IMR-90 (cell line): ENCODE results near the gene MOB3B. TPM values are rescaled to one million over a fixed set of nuclear protein-coding genes. Genes with fewer than 3 reads are reported as not detected.

Experiments used
- ATAC-seq: fragments of 200-7000 bp; cut with Tn5 transposase; 2 replicates; pipeline ENCODE4 v1.9.1; 2020; ENCODE audit warnings: low read depth, mild to moderate bottlenecking, moderate library complexity
- BruUV-seq: library from RNA; stranded (reverse); fragments of 400-500 nt; replicated peaks from 2 replicates; lab custom pipeline; 2021; lab: Mats Ljungman, UMichigan
- CTCF ChIA-PET: fragments of 300-600 bp; formaldehyde crosslinking; extraction: SDS; loops from one replicate; lab custom pipeline; 2021; ENCODE audit warnings: antibody characterized with exemption; lab: Yijun Ruan, JAX
- POLR2A ChIA-PET: fragments of 300-600 bp; sonication (Branson Sonifier 250); formaldehyde crosslinking; loops from one replicate; lab custom pipeline; 2022; ENCODE audit warnings: antibody characterized with exemption; ENCODE audit not compliant: unreplicated experiment; lab: Charles Lee
- DNase-seq: peaks from one replicate; pipeline ENCODE4 v3.0.0; 2013
- H2AFZ ChIP-seq: replicated peaks from 2 replicates; pipeline ENCODE3; 2013; ENCODE audit warnings: low read length, mild to moderate bottlenecking; ENCODE audit not compliant: poor library complexity
- H2AK5ac ChIP-seq: 2 replicates; pipeline ENCODE4 v1.6.1; 2013; ENCODE audit warnings: low read depth, low read length, inconsistent platforms
- H2AK9ac ChIP-seq: replicated peaks from 2 replicates; pipeline ENCODE3; 2013; ENCODE audit warnings: mild to moderate bottlenecking, low read depth, low read length, moderate library complexity; ENCODE audit not compliant: poor library complexity
- H2BK120ac ChIP-seq: 2 replicates; pipeline ENCODE4 v1.6.1; 2013; ENCODE audit warnings: low read depth, low read length, inconsistent platforms
- H2BK15ac ChIP-seq: 3 replicates; pipeline ENCODE4 v1.6.1; 2013; ENCODE audit warnings: low read depth, low read length, inconsistent platforms
- H2BK20ac ChIP-seq: 2 replicates; pipeline ENCODE4 v1.6.1; 2013; ENCODE audit warnings: low read depth, mild to moderate bottlenecking, inconsistent platforms, low read length, moderate library complexity
- H2BK5ac ChIP-seq: 2 replicates; pipeline ENCODE4 v1.6.1; 2013; ENCODE audit warnings: mild to moderate bottlenecking, low read depth, low read length, inconsistent platforms; ENCODE audit not compliant: poor library complexity, severe bottlenecking
- H3K14ac ChIP-seq: replicated peaks from 2 replicates; pipeline ENCODE4 v1.6.1; 2013; ENCODE audit warnings: low read depth, low read length, inconsistent platforms
- H3K18ac ChIP-seq: 2 replicates; pipeline ENCODE4 v1.6.1; 2013; ENCODE audit warnings: low read depth, low read length, control low read depth
- H3K23ac ChIP-seq: 2 replicates; pipeline ENCODE4 v1.6.1; 2013; ENCODE audit warnings: low read depth, low read length, inconsistent platforms
- H3K27ac ChIP-seq: 2 replicates; pipeline ENCODE4 v1.5.1; 2013; ENCODE audit warnings: mild to moderate bottlenecking, control low read depth, low read length; ENCODE audit not compliant: insufficient read depth
- H3K27me3 ChIP-seq: 2 replicates; pipeline ENCODE4 v1.6.1; 2013; ENCODE audit warnings: low read length; ENCODE audit not compliant: control insufficient read depth, insufficient read depth
- H3K36me3 ChIP-seq: 2 replicates; pipeline ENCODE4 v1.6.1; 2013; ENCODE audit warnings: low read length, mixed read lengths; ENCODE audit not compliant: control insufficient read depth, insufficient read depth
- H3K4ac ChIP-seq: 2 replicates; pipeline ENCODE4 v1.6.1; 2013; ENCODE audit warnings: low read depth, low read length, inconsistent platforms
- H3K4me1 ChIP-seq: 2 replicates; pipeline ENCODE4 v1.6.1; 2013; ENCODE audit warnings: low read length, mixed read lengths; ENCODE audit not compliant: control insufficient read depth, insufficient read depth
- H3K4me2 ChIP-seq: 2 replicates; pipeline ENCODE4 v1.6.1; 2013; ENCODE audit warnings: low read depth, mild to moderate bottlenecking, control low read depth, low read length, moderate library complexity
- H3K4me3 ChIP-seq: 2 replicates; pipeline ENCODE4 v1.5.1; 2013; ENCODE audit warnings: low read depth, mild to moderate bottlenecking, control low read depth, low read length, moderate library complexity; ENCODE audit not compliant: insufficient read depth
- H3K56ac ChIP-seq: 2 replicates; pipeline ENCODE4 v1.6.1; 2013; ENCODE audit warnings: low read length, inconsistent platforms; ENCODE audit not compliant: insufficient read depth; ENCODE audit errors: extremely low read depth
- H3K79me1 ChIP-seq, 2 experiments: 2 replicates each; pipeline ENCODE4 v1.6.1; 2013; ENCODE audit warnings: low read length in 2 of 2, inconsistent platforms in 1 of 2, low read depth in 1 of 2
- H3K9ac ChIP-seq: 2 replicates; pipeline ENCODE4 v1.6.1; 2013; ENCODE audit warnings: low read depth, low read length, control low read depth
- H3K9me1 ChIP-seq: 2 replicates; pipeline ENCODE4 v1.6.1; 2013; ENCODE audit warnings: low read length, inconsistent platforms; ENCODE audit not compliant: insufficient read depth
- H3K9me3 ChIP-seq: 2 replicates; pipeline ENCODE4 v1.6.1; 2013; ENCODE audit warnings: low read length; ENCODE audit not compliant: control insufficient read depth, insufficient read depth
- H4K20me1 ChIP-seq: 2 replicates; pipeline ENCODE4 v1.6.1; 2013; ENCODE audit warnings: low read length, inconsistent platforms; ENCODE audit not compliant: insufficient read depth
- H4K5ac ChIP-seq: 2 replicates; pipeline ENCODE4 v1.6.1; 2013; ENCODE audit warnings: mild to moderate bottlenecking, low read depth, low read length, control low read depth
- H4K8ac ChIP-seq, 2 experiments: 2 replicates each; pipeline ENCODE4 v1.6.1; 2013; ENCODE audit warnings: low read depth in 2 of 2, low read length in 2 of 2, control low read depth in 1 of 2, inconsistent platforms in 1 of 2
- H4K91ac ChIP-seq: 2 replicates; pipeline ENCODE4 v1.6.1; 2013; ENCODE audit warnings: low read depth, low read length, inconsistent platforms; ENCODE audit not compliant: insufficient read depth
- CEBPB ChIP-seq: IDR thresholded peaks from 2 replicates; pipeline ENCODE4 v1.6.1; 2012; ENCODE audit warnings: low read depth, low read length, improper control_type of control experiment
- CTCF ChIP-seq: conservative IDR thresholded peaks from 2 replicates; pipeline ENCODE4 v1.5.1; 2012; ENCODE audit warnings: mild to moderate bottlenecking, low read depth, low read length, improper control_type of control experiment
- FOS ChIP-seq: fragments of 150-350 bp; IDR thresholded peaks from 2 replicates; pipeline ENCODE4 v1.6.1; 2016; ENCODE audit warnings: low read depth, low read length
- MAFK ChIP-seq: IDR thresholded peaks from 2 replicates; pipeline ENCODE4 v1.6.1; 2012; ENCODE audit warnings: low read depth, low read length, improper control_type of control experiment
- MXI1 ChIP-seq: IDR thresholded peaks from 2 replicates; pipeline ENCODE4 v1.6.1; 2012; ENCODE audit warnings: low read depth, mild to moderate bottlenecking, low read length, moderate library complexity, borderline replicate concordance
- NFE2L2 ChIP-seq: fragments of 150-350 bp; IDR thresholded peaks from 2 replicates; pipeline ENCODE4 v1.6.1; 2016; ENCODE audit warnings: low read depth, mild to moderate bottlenecking, low read length
- POLR2A ChIP-seq: IDR thresholded peaks from 2 replicates; pipeline ENCODE4 v1.6.1; 2012; ENCODE audit warnings: mild to moderate bottlenecking, low read depth, low read length
- RAD21 ChIP-seq: IDR thresholded peaks from 2 replicates; pipeline ENCODE4 v1.6.1; 2012; ENCODE audit warnings: low read length, improper control_type of control experiment
- RCOR1 ChIP-seq: IDR thresholded peaks from 2 replicates; pipeline ENCODE4 v1.6.1; 2012; ENCODE audit warnings: mild to moderate bottlenecking, low read length, improper control_type of control experiment; ENCODE audit not compliant: insufficient replicate concordance
- RFX5 ChIP-seq: IDR thresholded peaks from 2 replicates; pipeline ENCODE4 v1.8.0; 2012; ENCODE audit warnings: low read depth, mild to moderate bottlenecking, low read length, moderate library complexity
- SMC3 ChIP-seq: fragments of 150-350 bp; IDR thresholded peaks from 2 replicates; pipeline ENCODE4 v1.6.1; 2016; ENCODE audit warnings: low read depth, mild to moderate bottlenecking, antibody characterized with exemption, low read length, moderate library complexity
- WGBS, 2 experiments: methylation state at CpG; one replicate each; pipeline versions ENCODE4 v1.1.5 to v1.1.7; 2013; ENCODE audit warnings: missing lambda C conversion rate in 2 of 2; ENCODE audit not compliant: insufficient read length in 1 of 2; ENCODE audit errors: extremely low coverage in 2 of 2; 5-methylcytosine and 5-hydroxymethylcytosine counted together
- dilution Hi-C: fragments of 300-500 bp; cut with HindIII; formaldehyde crosslinking; loops from one replicate; pipeline ENCODE4 v1.14.3; 2018; ENCODE audit warnings: low sequenced_read_pairs; ENCODE audit not compliant: unreplicated experiment
- in situ Hi-C: fragments of 300-500 bp; cut with MboI; formaldehyde crosslinking; loops from 3 replicates; pipeline ENCODE4 v1.14.3; 2019; ENCODE audit warnings: low sequenced_read_pairs, inconsistent platforms, mixed read lengths
- intact Hi-C: fragments of 100-400 bp; cut with micrococcal nuclease; formaldehyde crosslinking; loops from 2 replicates; pipeline ENCODE4 v1.10.0; 2022
- polyA plus RNA-seq, 3 experiments: library from polyadenylated mRNA; depleted of rRNA; stranded (reverse); fragments of >200 nt; gene quantifications; 2 replicates each; pipeline ENCODE4 v1.2.3, GENCODE V29; 2012; ENCODE audit warnings: low replicate concordance in 1 of 3
- total RNA-seq: library from RNA; depleted of rRNA; stranded (reverse); fragments of >200 nt; gene quantifications from 2 replicates; pipeline ENCODE4 v1.2.3, GENCODE V29; 2012

Gene MOB3B
- total and polyA plus RNA-seq, 2 of the 4 experiments (the other 2 are of a cell fraction): under 0.01 to 0.02 TPM

DNA sequence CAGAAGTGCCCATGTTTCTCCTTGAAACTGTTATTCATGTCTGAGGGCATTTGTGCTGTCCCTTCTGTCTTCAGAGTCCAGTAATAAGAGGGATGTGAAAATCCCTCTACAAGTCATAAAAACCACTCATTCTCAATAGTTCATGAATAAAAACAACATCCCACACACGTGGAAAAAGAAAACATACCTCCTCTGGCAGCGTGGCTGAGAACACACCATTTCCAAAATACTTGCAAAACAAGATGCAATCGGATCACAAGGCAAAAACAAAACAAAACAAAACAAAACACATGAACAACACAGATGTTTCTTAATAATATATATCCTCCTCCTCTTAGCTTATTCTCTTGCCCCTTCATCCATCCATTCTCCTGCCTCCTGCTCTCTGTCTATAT, 161.7 kb downstream of the MOB3B start:
- H3K9ac ChIP-seq: no peak overlapping the region
- intact Hi-C loops: no loop called here
- no peaks in the 10 kb centered on the region for H3K9me1 ChIP-seq
- H3K4me2 ChIP-seq: no peak overlapping the region
- peaks cover 7% of the 10 kb centered on the region for H3K27me3 ChIP-seq
- no peak overlapping the region for H2BK20ac ChIP-seq
- no peaks in the 10 kb centered on the region for H3K36me3 ChIP-seq
- TF ChIP-seq POLR2A: no peak
- TF ChIP-seq CEBPB: no peak
- TF ChIP-seq SMC3: no peak
- no peak for TF ChIP-seq MXI1
- no peak for TF ChIP-seq RCOR1
- TF ChIP-seq RFX5: no peak
- TF ChIP-seq NFE2L2: no peak
- no peak for TF ChIP-seq MAFK
- no peak for TF ChIP-seq FOS
- TF ChIP-seq CTCF: no peak
- TF ChIP-seq RAD21: no peak
- H4K20me1 ChIP-seq: no peaks in the 10 kb centered on the region
- H4K5ac ChIP-seq: no peak overlapping the region
- H3K23ac ChIP-seq: no peak overlapping the region
- no peak overlapping the region for H2AFZ ChIP-seq
- H3K4ac ChIP-seq: no peak overlapping the region
- no peak overlapping the region for H4K91ac ChIP-seq
- POLR2A ChIA-PET: no interaction called here
- H2BK15ac ChIP-seq: no peak overlapping the region
- no peak overlapping the region for H3K14ac ChIP-seq
- BruUV-seq: no TSS peak
- H3K27ac ChIP-seq: no peak overlapping the region
- no peaks in the 10 kb centered on the region for H3K79me1 ChIP-seq
- H3K9me3 ChIP-seq: no peaks in the 10 kb centered on the region
- CTCF ChIA-PET: interaction anchor here (0.6 to 1.0 kb wide), 2 partner anchors 12 to 18 kb away, joined by 3 read pairs; no protein-coding TSS in a partner anchor
- in situ Hi-C loops: loop anchor here (10.0 kb wide), 1 partner anchor 63 kb away; no protein-coding TSS in a partner anchor
- no peak overlapping the region for H3K4me3 ChIP-seq
- no peak overlapping the region for H3K56ac ChIP-seq
- no peak overlapping the region for H3K18ac ChIP-seq
- H2BK5ac ChIP-seq: no peak overlapping the region
- H2BK120ac ChIP-seq: no peak overlapping the region
- dilution Hi-C loops: no loop called here
- H2AK9ac ChIP-seq: no peak overlapping the region
- WGBS, 2 experiments: 0% methylated on average over 1 of the region's 3 CpGs; no CpG with 5 or more reads in 1 of the 2 experiments
- H3K4me1 ChIP-seq: no peaks in the 10 kb centered on the region
- H2AK5ac ChIP-seq: no peak overlapping the region
- no peak overlapping the region for H4K8ac ChIP-seq
- DNase-seq (no peak), ATAC-seq (no peak)
